KMS-11 (cell line): ENCODE measurements around the gene STS.

Source experiments
- H2AFZ ChIP-seq: fragments of 200-600 bp; sonication (generic); 2 replicates; pipeline ENCODE4 v1.6.1; 2016; ENCODE audit warnings: antibody characterized with exemption, mixed run types, low read depth
- H3K27ac ChIP-seq: fragments of 200-600 bp; sonication (generic); 2 replicates; pipeline ENCODE4 v1.6.1; 2016; ENCODE audit warnings: mild to moderate bottlenecking, mixed run types
- H3K27me3 ChIP-seq: fragments of 200-600 bp; sonication (generic); 2 replicates; pipeline ENCODE4 v1.6.1; 2017; ENCODE audit warnings: mild to moderate bottlenecking, low read depth, mixed run types, moderate library complexity; ENCODE audit not compliant: insufficient read depth
- H3K36me3 ChIP-seq: fragments of 200-600 bp; sonication (generic); 2 replicates; pipeline ENCODE4 v1.6.1; 2017; ENCODE audit warnings: mild to moderate bottlenecking, mixed run types; ENCODE audit not compliant: insufficient read depth
- H3K4me1 ChIP-seq: fragments of 200-600 bp; sonication (generic); 2 replicates; pipeline ENCODE4 v1.6.1; 2016; ENCODE audit warnings: mild to moderate bottlenecking, low read depth, mixed run types; ENCODE audit not compliant: poor library complexity, severe bottlenecking
- H3K4me2 ChIP-seq: fragments of 200-600 bp; sonication (generic); 2 replicates; pipeline ENCODE4 v1.7.0; 2016; ENCODE audit warnings: mild to moderate bottlenecking, mixed run types
- H3K4me3 ChIP-seq: fragments of 200-600 bp; sonication (generic); IDR thresholded peaks from 2 replicates; pipeline ENCODE4 v1.6.1; 2017; ENCODE audit warnings: low read depth, low read length, mixed read lengths; ENCODE audit not compliant: insufficient read depth
- H3K79me2 ChIP-seq: fragments of 200-600 bp; sonication (generic); 2 replicates; pipeline ENCODE4 v1.6.1; 2016; ENCODE audit warnings: low read depth, mixed run types; ENCODE audit not compliant: insufficient read depth
- H3K9ac ChIP-seq: fragments of 200-600 bp; sonication (generic); 2 replicates; pipeline ENCODE4 v1.6.1; 2016; ENCODE audit warnings: mild to moderate bottlenecking, mixed run types
- H4K20me1 ChIP-seq: fragments of 200-600 bp; sonication (generic); 2 replicates; pipeline ENCODE4 v1.6.1; 2016; ENCODE audit warnings: mild to moderate bottlenecking, mixed run types; ENCODE audit not compliant: insufficient read depth
- TF ChIP-seq, protein P1 (sequence below): fragments of 200-600 bp; sonication (generic); conservative IDR thresholded peaks from 2 replicates; pipeline ENCODE4 v1.6.1; 2017; ENCODE audit warnings: low read depth, mild to moderate bottlenecking, antibody characterized with exemption, low read length, moderate library complexity, mixed read lengths

The STS gene

DNA sequence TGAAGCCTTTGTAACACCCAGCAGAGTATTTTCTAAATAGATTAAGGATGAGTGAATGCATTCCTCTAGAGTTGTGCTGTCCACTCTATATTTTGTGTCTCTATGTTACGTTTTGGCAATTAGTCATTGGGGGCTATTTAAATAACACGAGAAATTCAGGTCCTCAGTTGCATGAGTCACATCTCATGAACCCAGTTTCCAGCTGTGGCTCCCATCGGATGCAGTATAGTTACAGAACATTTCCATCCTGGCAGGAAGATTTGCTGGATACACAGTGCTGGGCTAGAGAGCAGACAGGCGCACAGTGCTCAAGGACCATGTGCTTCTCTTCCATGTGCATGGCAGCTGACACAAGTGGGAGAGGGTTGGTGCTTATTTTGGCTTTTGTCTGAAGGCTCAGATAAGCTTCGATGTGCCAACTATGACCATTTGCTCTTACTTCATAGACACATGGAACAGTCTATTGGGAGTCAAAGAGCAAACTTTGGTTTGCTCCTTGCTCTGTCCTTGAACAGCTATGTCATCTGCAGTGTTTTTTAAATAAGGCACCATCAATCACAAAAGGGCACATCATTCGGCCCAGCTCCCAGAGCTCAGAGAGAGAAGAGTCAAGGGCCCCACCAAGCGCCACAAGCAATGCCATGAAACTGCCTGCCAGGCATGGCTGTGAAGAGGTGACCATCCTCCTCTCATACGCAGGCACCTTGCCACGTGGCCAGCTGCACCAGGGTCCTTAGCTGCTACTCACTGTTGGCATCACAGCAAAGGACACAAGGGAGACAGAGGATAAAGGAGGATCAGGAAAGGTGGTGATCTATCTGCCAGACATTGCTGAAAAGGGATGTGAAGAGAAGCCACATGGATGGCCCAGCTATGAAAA, 8.1 kb upstream of the STS start:
- no peak overlapping the region for H3K4me2 ChIP-seq
- H2AFZ ChIP-seq, result no peak overlapping the region
- H3K27me3 ChIP-seq, result no peaks in the 10 kb centered on the region
- no peaks in the 10 kb centered on the region for H4K20me1 ChIP-seq
- TF ChIP-seq, protein P1, sequence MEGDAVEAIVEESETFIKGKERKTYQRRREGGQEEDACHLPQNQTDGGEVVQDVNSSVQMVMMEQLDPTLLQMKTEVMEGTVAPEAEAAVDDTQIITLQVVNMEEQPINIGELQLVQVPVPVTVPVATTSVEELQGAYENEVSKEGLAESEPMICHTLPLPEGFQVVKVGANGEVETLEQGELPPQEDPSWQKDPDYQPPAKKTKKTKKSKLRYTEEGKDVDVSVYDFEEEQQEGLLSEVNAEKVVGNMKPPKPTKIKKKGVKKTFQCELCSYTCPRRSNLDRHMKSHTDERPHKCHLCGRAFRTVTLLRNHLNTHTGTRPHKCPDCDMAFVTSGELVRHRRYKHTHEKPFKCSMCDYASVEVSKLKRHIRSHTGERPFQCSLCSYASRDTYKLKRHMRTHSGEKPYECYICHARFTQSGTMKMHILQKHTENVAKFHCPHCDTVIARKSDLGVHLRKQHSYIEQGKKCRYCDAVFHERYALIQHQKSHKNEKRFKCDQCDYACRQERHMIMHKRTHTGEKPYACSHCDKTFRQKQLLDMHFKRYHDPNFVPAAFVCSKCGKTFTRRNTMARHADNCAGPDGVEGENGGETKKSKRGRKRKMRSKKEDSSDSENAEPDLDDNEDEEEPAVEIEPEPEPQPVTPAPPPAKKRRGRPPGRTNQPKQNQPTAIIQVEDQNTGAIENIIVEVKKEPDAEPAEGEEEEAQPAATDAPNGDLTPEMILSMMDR, result no peak
- H3K79me2 ChIP-seq, result no peaks in the 10 kb centered on the region; the same call in 1 of the 2 replicates
- no peak overlapping the region for H3K4me3 ChIP-seq
- no peak overlapping the region for H3K27ac ChIP-seq
- H3K4me1 ChIP-seq, result no peaks in the 10 kb centered on the region
- no peak overlapping the region for H3K9ac ChIP-seq
- no peaks in the 10 kb centered on the region for H3K36me3 ChIP-seq

DNA sequence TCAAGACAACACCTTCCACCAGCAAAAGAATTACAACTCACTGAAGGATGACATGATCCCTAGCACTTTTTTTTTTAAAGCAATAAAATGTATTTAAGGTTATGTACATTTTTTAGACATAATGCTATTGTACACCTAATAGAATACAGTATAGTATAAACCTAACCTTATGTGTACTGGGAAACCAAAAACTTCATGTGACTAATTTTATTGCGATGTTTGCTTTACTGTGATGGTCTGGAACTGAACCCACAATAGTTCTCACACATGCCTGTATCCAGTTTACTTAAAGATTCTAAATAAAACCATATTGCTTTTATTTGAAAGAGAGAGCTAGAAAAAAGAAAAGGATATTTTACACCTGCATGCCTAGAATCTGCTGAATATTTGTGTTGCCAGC, 4.4 kb upstream of the STS start:
- no peaks in the 10 kb centered on the region for H3K27me3 ChIP-seq
- no peaks in the 10 kb centered on the region for H3K36me3 ChIP-seq
- peaks cover 14% of the 10 kb centered on the region; the same call in 1 of the 2 replicates for H3K79me2 ChIP-seq
- H3K9ac ChIP-seq, result no peak overlapping the region
- H3K4me2 ChIP-seq, result no peak overlapping the region
- TF ChIP-seq, protein P1, result no peak
- no peak overlapping the region for H3K4me3 ChIP-seq
- H3K27ac ChIP-seq, result no peak overlapping the region
- no peaks in the 10 kb centered on the region for H3K4me1 ChIP-seq
- H2AFZ ChIP-seq, result no peak overlapping the region
- H4K20me1 ChIP-seq, result no peaks in the 10 kb centered on the region

DNA sequence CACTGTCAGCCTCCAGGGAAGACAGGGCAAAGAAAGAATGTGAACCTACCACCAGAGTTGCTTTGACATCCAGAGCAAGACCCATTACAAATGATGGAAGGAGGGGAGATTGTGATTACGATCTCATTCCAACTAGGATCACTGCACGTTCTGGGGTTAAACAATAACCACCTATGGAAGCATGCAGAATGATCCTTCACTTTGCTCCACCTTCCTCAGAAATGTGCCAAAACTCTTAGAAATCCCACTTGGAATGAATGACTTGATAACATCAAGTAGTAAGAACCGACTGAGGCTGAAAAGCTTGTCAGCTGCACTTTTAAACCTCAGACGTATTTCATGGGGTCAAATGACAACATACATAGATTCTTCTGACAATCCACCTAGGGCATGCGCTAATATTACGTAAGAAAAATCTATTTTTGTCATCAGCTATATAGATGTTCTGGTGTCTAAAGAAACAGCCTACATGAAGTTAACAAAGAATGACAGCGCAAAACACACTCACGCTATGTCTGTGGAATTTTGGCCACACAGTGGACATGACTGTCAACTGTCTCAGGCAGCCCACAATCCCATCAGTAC, 3.5 kb upstream of the STS start:
- H3K79me2 ChIP-seq, result peaks cover 14% of the 10 kb centered on the region; the same call in 1 of the 2 replicates
- no peaks in the 10 kb centered on the region for H3K4me1 ChIP-seq
- H4K20me1 ChIP-seq, result no peaks in the 10 kb centered on the region
- no peaks in the 10 kb centered on the region for H3K27me3 ChIP-seq
- H3K9ac ChIP-seq, result no peak overlapping the region
- H3K4me3 ChIP-seq, result no peak overlapping the region
- H3K36me3 ChIP-seq, result no peaks in the 10 kb centered on the region
- H3K4me2 ChIP-seq, result no peak overlapping the region
- H2AFZ ChIP-seq, result no peak overlapping the region
- no peak overlapping the region for H3K27ac ChIP-seq
- TF ChIP-seq, protein P1, result no peak

DNA sequence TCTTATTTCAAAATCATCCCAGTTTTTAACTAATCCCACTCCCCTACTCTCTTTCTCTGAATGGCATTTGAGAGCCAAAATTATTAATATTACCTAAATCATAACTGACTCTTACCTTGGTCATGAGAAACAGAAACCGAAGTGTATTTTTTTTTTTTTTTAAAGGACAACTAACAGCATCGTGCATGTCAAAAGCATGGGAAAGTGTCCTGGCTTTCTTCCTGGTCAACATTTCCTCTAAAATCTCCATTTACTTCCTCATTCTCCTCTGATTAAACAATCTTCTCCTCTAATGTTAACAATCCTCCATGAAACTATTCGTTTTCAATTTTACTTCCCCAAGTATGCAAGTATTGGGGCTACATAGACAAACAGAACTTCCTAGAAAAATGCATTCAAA, 2.1 kb upstream of the STS start:
- no peak overlapping the region for H3K4me2 ChIP-seq
- no peaks in the 10 kb centered on the region for H4K20me1 ChIP-seq
- no peak overlapping the region for H3K27ac ChIP-seq
- TF ChIP-seq, protein P1, result no peak
- H3K27me3 ChIP-seq, result no peaks in the 10 kb centered on the region
- H2AFZ ChIP-seq, result no peak overlapping the region
- peaks cover 14% of the 10 kb centered on the region; the same call in 1 of the 2 replicates for H3K79me2 ChIP-seq
- no peaks in the 10 kb centered on the region for H3K4me1 ChIP-seq
- H3K9ac ChIP-seq, result no peak overlapping the region
- H3K4me3 ChIP-seq, result no peak overlapping the region
- H3K36me3 ChIP-seq, result no peaks in the 10 kb centered on the region
